Smooth muscle cell (in vitro differentiated cells): ENCODE data around the gene HLF. TPM values are rescaled to one million over a fixed set of nuclear protein-coding genes. Genes with fewer than 3 reads are reported as not detected.
"Not testable (repeated sequence)": the region's sequence is repeated elsewhere in the genome, so short reads cannot be mapped to it uniquely, and the experiment has no call there.

Experiments
- DNase-seq: peaks from one replicate; lab custom pipeline; 2025; ENCODE audit not compliant: unreplicated experiment; lab: John Stamatoyannopoulos, UW
- H2AFZ ChIP-seq: fragments of 200-600 bp; sonication (generic); 2 replicates; pipeline ENCODE4 v1.6.0; 2016; ENCODE audit warnings: antibody characterized with exemption, low read depth, mild to moderate bottlenecking
- H3F3A ChIP-seq: fragments of 200-600 bp; sonication (generic); 2 replicates; pipeline ENCODE4 v1.6.0; 2017; ENCODE audit warnings: antibody characterized with exemption, low read depth
- H3K27ac ChIP-seq: fragments of 200-600 bp; sonication (generic); 2 replicates; pipeline ENCODE4 v1.5.1; 2016; ENCODE audit warnings: low read depth, mild to moderate bottlenecking
- H3K27me3 ChIP-seq: fragments of 200-600 bp; sonication (generic); 2 replicates; pipeline ENCODE4 v1.6.1; 2016; ENCODE audit warnings: low read depth, mild to moderate bottlenecking
- H3K36me3 ChIP-seq: fragments of 200-600 bp; sonication (generic); 2 replicates; pipeline ENCODE4 v1.5.1; 2016; ENCODE audit warnings: low read depth
- H3K4me1 ChIP-seq: fragments of 200-600 bp; sonication (generic); 2 replicates; pipeline ENCODE4 v1.5.1; 2016; ENCODE audit warnings: low read depth
- H3K4me2 ChIP-seq: fragments of 200-600 bp; sonication (generic); 2 replicates; pipeline ENCODE4 v1.6.0; 2016; ENCODE audit warnings: mild to moderate bottlenecking
- H3K4me3 ChIP-seq: fragments of 200-600 bp; sonication (generic); 2 replicates; pipeline ENCODE4 v1.5.1; 2016; ENCODE audit warnings: mild to moderate bottlenecking
- H3K79me2 ChIP-seq: fragments of 200-600 bp; sonication (generic); 2 replicates; pipeline ENCODE4 v1.6.0; 2016; ENCODE audit warnings: low read depth, mild to moderate bottlenecking
- H3K9ac ChIP-seq: fragments of 200-600 bp; sonication (generic); 2 replicates; pipeline ENCODE4 v1.6.0; 2016; ENCODE audit warnings: low read depth
- H3K9me3 ChIP-seq: fragments of 200-600 bp; sonication (generic); replicated peaks from 2 replicates; pipeline ENCODE4 v1.5.1; 2016; ENCODE audit warnings: low read depth
- H4K20me1 ChIP-seq: fragments of 200-600 bp; sonication (generic); 2 replicates; pipeline ENCODE4 v1.6.0; 2016; ENCODE audit warnings: low read depth
- WGBS: methylation state at CpG from one replicate; pipeline ENCODE4 v1.1.7; 2016; ENCODE audit warnings: low lambda C conversion rate; 5-methylcytosine and 5-hydroxymethylcytosine counted together
- polyA plus RNA-seq: library from polyadenylated mRNA; unstranded; fragments of >200 nt; fragmentation: Nextera tagmentation; extraction: Ambion mirVana; gene quantifications from 2 replicates; pipeline ENCODE4 v1.2.1, GENCODE V29; 2016
- total RNA-seq: library from RNA; depleted of rRNA; stranded (reverse); fragments of >200 nt; gene quantifications from 2 replicates; pipeline ENCODE4 v1.2.3, GENCODE V29; 2014
- TF ChIP-seq, protein P1 (sequence below): fragments of 200-600 bp; sonication (generic); IDR thresholded peaks from 2 replicates; pipeline ENCODE4 v1.5.1; 2017; ENCODE audit warnings: borderline replicate concordance, mild to moderate bottlenecking, antibody characterized with exemption; ENCODE audit not compliant: insufficient read depth, poor library complexity, severe bottlenecking

HLF gene
- total and polyA plus RNA-seq, 2 experiments from 2014 or later = 0.19 TPM; not detected in 1

DNA sequence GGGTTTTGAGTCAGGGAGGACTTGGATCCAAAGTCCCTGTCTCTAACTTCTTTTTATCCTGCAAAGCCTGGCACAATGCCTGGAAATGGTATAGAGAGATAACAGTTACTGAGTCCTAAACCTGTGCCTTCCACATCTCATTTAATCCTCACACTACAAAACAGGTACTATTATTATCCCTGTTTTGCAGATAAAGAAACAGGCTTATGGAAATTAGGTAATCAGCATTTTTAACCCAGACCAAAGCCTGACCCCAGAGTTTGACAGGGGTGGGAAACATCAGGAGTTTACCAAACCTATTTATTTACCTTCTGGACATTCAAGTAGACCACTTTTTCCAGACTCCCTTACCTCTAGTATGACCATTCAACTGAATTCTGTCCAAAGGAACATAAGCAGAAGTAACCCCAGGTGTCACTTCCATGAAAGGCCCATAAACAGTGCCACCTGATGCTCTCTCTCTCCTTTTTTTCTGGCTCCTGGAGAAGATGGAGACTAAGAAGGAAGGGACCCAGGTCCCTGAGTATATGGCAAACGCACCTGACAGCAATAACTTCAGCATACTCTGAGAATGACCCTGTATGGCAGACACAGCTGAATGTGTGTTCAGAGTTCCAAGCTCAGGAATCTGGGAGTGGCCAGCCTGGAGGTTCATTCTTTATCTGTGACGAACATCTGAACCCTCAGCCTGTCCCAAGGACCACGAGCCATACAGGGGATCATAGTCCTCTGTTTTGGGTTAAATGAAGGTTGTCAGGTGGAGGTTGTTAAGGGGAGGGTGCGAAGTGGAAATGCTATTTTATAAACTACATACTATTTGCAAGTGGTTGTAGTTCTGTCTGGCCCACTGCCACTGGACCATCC lies 62.7 kb downstream of the HLF start:
- Histone ChIP-seq H2AFZ (no peak overlapping the region), H3K27me3 (no peaks in the 10 kb centered on the region), H3F3A (no peaks in the 10 kb centered on the region), H3K36me3 (no peaks in the 10 kb centered on the region), H4K20me1 (no peaks in the 10 kb centered on the region), H3K79me2 (no peaks in the 10 kb centered on the region), H3K4me1 (no peaks in the 10 kb centered on the region), H3K4me3 (no peak overlapping the region), H3K9ac (no peak overlapping the region), H3K4me2 (no peak overlapping the region), H3K9me3 (no peaks in the 10 kb centered on the region), H3K27ac (no peak overlapping the region)
- TF ChIP-seq, protein P1, sequence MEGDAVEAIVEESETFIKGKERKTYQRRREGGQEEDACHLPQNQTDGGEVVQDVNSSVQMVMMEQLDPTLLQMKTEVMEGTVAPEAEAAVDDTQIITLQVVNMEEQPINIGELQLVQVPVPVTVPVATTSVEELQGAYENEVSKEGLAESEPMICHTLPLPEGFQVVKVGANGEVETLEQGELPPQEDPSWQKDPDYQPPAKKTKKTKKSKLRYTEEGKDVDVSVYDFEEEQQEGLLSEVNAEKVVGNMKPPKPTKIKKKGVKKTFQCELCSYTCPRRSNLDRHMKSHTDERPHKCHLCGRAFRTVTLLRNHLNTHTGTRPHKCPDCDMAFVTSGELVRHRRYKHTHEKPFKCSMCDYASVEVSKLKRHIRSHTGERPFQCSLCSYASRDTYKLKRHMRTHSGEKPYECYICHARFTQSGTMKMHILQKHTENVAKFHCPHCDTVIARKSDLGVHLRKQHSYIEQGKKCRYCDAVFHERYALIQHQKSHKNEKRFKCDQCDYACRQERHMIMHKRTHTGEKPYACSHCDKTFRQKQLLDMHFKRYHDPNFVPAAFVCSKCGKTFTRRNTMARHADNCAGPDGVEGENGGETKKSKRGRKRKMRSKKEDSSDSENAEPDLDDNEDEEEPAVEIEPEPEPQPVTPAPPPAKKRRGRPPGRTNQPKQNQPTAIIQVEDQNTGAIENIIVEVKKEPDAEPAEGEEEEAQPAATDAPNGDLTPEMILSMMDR = no peak
- DNase-seq = no peak
- WGBS = 90% methylated on average over 4 of the region's 4 CpGs

DNA sequence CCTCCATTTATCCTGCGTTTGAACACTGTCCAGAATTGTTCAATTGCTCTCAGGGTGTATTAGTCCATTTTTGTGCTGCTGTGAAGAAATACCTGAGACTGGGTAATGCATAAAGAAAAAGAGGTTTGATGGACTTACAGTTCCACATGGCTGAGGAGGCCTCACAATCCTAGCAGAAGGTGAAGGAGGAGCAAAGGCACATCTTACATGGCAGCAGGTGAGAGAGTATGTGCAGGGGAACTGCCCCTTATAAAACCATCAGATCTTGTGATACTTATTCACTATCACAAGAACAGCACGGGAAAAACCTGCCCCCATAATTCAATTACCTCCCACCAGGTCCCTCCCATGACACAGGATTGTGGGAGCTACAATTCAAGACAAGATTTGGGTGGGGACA lies 63.8 kb downstream of the HLF start:
- WGBS = 88% methylated on average over 2 of the region's 2 CpGs
- not testable (repeated sequence) for H3K4me2 ChIP-seq, DNase-seq, H3K27me3 ChIP-seq, H3K79me2 ChIP-seq, H3K4me1 ChIP-seq, H3K9ac ChIP-seq, H4K20me1 ChIP-seq, H3F3A ChIP-seq, H3K27ac ChIP-seq, H3K4me3 ChIP-seq, H2AFZ ChIP-seq, H3K36me3 ChIP-seq, H3K9me3 ChIP-seq

DNA sequence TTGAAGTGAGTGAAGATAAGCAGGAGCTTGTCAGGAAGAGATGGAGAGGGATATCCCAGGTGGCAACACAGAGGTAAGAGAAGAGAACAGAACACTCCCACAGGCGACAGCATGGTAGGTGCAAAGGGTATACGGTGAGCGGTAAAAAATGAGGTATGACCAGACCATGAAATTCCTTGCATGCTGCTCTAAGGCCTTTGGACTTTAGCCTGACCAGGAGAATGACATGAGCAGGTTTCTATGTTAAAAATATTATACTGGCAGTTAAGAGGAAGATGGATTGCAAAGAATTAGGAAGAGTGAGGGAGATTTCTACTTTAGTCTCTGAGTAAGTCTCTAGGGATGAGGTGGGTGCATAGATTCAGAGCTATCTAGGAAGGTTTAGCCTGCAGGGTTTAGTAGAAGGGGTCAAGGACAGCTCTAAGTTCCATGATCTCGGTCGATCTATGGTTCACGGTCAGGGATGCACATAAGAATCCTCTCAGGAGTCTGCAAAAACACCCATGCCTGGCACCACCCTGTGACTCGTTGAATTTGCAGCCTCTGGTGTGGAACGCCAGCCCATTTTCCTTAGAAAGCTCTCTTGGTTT lies 65.7 kb downstream of the HLF start:
- H3K4me1 ChIP-seq = peaks cover 6% of the 10 kb centered on the region
- WGBS = 92% methylated on average over 8 of the region's 8 CpGs
- no peaks in the 10 kb centered on the region for H3K27me3 ChIP-seq
- H3K27ac ChIP-seq = no peak overlapping the region
- no peaks in the 10 kb centered on the region for H3F3A ChIP-seq
- no peaks in the 10 kb centered on the region for H3K9me3 ChIP-seq
- no peaks in the 10 kb centered on the region for H4K20me1 ChIP-seq
- no peaks in the 10 kb centered on the region for H3K79me2 ChIP-seq
- no peak overlapping the region for H2AFZ ChIP-seq
- no peak overlapping the region for H3K4me2 ChIP-seq
- DNase-seq = no peak
- H3K4me3 ChIP-seq = no peak overlapping the region
- H3K9ac ChIP-seq = no peak overlapping the region
- H3K36me3 ChIP-seq = no peaks in the 10 kb centered on the region
- TF ChIP-seq, protein P1 = no peak

DNA sequence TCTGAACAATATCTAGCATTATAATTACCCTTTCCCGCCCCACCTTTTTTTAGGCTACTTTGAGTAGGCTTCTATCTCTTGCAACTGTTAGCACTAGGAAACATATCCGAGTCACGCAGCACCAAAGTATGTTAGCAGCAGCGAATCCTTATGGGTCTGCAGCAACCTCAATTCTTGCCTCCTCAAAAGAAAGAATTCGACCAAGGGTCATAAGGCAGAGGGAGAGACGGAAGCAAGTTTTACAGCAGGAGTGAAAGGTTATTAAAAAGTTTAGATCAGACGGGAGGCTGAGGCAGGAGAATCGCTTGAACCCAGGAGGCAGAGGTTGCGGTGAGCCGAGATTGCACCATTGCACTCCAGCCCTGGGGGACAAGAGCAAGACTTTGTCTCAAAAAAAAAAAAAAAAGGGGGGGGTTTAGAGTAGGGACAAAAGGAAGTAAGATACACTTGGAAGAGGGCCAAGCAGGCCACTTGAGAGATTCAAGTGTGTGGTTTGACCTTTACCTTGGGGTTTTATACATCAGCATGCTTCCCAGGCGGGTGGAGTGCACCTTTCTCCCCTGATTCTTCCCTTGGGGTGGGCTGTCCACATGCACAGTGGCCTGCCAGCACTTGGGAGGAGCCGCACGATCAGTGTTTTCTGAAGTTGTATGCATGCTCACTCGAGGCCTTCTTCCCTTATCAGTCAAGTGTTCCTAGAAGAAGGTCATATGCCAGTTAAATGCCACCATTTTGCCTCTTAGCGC lies 67.7 kb downstream of the HLF start:
- TF ChIP-seq, protein P1 = no peak
- no peaks in the 10 kb centered on the region for H3K9me3 ChIP-seq
- H3K79me2 ChIP-seq = no peaks in the 10 kb centered on the region
- DNase-seq = no peak
- no peaks in the 10 kb centered on the region for H4K20me1 ChIP-seq
- H3K4me3 ChIP-seq = no peak overlapping the region
- H3K27ac ChIP-seq = no peak overlapping the region
- H3K36me3 ChIP-seq = no peaks in the 10 kb centered on the region
- H3K4me2 ChIP-seq = no peak overlapping the region
- WGBS = 85% methylated on average over 15 of the region's 15 CpGs
- no peaks in the 10 kb centered on the region for H3K27me3 ChIP-seq
- H3K4me1 ChIP-seq = peaks cover 6% of the 10 kb centered on the region
- no peak overlapping the region for H3K9ac ChIP-seq
- H3F3A ChIP-seq = no peaks in the 10 kb centered on the region
- H2AFZ ChIP-seq = no peak overlapping the region
